Kidney (tissue), 14 donors: ENCODE measurements around the gene ZSWIM8. TPM values are rescaled to one million over a fixed set of nuclear protein-coding genes. Genes with fewer than 3 reads are reported as not detected.
"Not testable (repeated sequence)": the region's sequence is repeated elsewhere in the genome, so short reads cannot be mapped to it uniquely, and the experiment has no call there.

Experiments
- DNase-seq, 5 donors: peaks; one replicate each; pipeline ENCODE4 v3.0.0-alpha.2; 2013 to 2020
- FAIRE-seq: peaks from 2 replicates; lab custom pipeline; 2012; peaks lifted over from hg19 to GRCh38; lab: Jason Lieb, UNC
- H3K27ac ChIP-seq, 2 donors: one replicate each; pipeline ENCODE4 v1.7.0; 2013; ENCODE audit warnings: low read depth in 2 of 2, low read length in 2 of 2, inconsistent platforms in 1 of 2
- H3K27me3 ChIP-seq: one replicate; pipeline ENCODE4 v1.7.1; 2013; ENCODE audit warnings: low read length, inconsistent platforms; ENCODE audit not compliant: control insufficient read depth, insufficient read depth
- H3K36me3 ChIP-seq, 3 donors: one replicate each; pipeline versions ENCODE4 v1.7.0 to v1.7.1; 2013; ENCODE audit warnings: low read length in 3 of 3, control low read depth in 1 of 3, inconsistent platforms in 1 of 3; ENCODE audit not compliant: insufficient read depth in 3 of 3, control insufficient read depth in 2 of 3
- H3K4me1 ChIP-seq, 3 donors: one replicate each; pipeline versions ENCODE4 v1.7.0 to v1.7.1; 2013; ENCODE audit warnings: low read length in 3 of 3, inconsistent platforms in 1 of 3, low read depth in 1 of 3; ENCODE audit not compliant: control insufficient read depth in 2 of 3, insufficient read depth in 2 of 3
- H3K4me3 ChIP-seq, 3 donors: one replicate each; pipeline versions ENCODE4 v1.7.0 to v1.8.1; 2013; ENCODE audit warnings: low read length in 3 of 3, control low read depth in 1 of 3, inconsistent platforms in 1 of 3
- H3K9ac ChIP-seq, 3 donors: one replicate each; pipeline versions ENCODE4 v1.7.0 to v1.7.1; 2013; ENCODE audit warnings: low read length in 3 of 3, control low read depth in 1 of 3, inconsistent platforms in 1 of 3
- H3K9me3 ChIP-seq, 3 donors: one replicate each; pipeline versions ENCODE4 v1.7.0 to v1.7.1; 2013; ENCODE audit warnings: low read length in 3 of 3, control low read depth in 1 of 3, inconsistent platforms in 1 of 3; ENCODE audit not compliant: control insufficient read depth in 2 of 3, insufficient read depth in 1 of 3
- CTCF ChIP-seq: IDR thresholded peaks from 3 replicates; pipeline ENCODE4 v1.5.1; 2012; ENCODE audit warnings: mild to moderate bottlenecking, moderate library complexity, borderline replicate concordance; ENCODE audit not compliant: insufficient read depth; ENCODE audit errors: extremely low read depth
- intact Hi-C: fragments of 100-400 bp; cut with DNase I; formaldehyde crosslinking; loops from one replicate; pipeline ENCODE4 v1.11.1; 2022
- polyA plus RNA-seq: library from polyadenylated mRNA; stranded (reverse); fragments of 350-450 nt; fragmentation: Illumina TruSeq; extraction: RNeasy Lipid Tissue Mini Kit (QIAGEN cat#74804); gene quantifications from one replicate; pipeline ENCODE4 v1.2.3, GENCODE V29; 2014; ENCODE audit warnings: low read depth, low replicate concordance; ENCODE audit not compliant: insufficient read depth
- total RNA-seq: library from RNA; stranded (reverse); fragmentation: NEBNext Ultra II Directional; extraction: Animal tissue kit (Norgen Biotek cat#: 25700); gene quantifications from one replicate; pipeline ENCODE4 v1.2.1, GENCODE V29; 2021
- donor health status: control.
- donor health status: control.
- donor health status: control.
- donor health status: control.
- donor health status: control.
- donor health status: DM: yes; HTN: yes; CAD: no.
- donor health status: Normal renal cell carcinoma (clear cell type).

Gene ZSWIM8
- total and polyA plus RNA-seq, 2 donors from 2014 or later, result 91.8 to 96.7 TPM

GRCh38 chr10:73786512-73786885 lies 1.1 kb downstream of the ZSWIM8 start:
- DNase-seq (no peak), FAIRE-seq (no peak)
- Histone ChIP-seq H3K9ac (peak overlapping the region; percentile 66 to 91 (median 88)), H3K36me3 (peaks cover 3 to 24% (median 22%) of the 10 kb centered on the region in 3 donors), H3K27me3 (no peaks in the 10 kb centered on the region), H3K27ac (peak overlapping the region in 1 of 2 donors; percentile 93), H3K9me3 (no peaks in the 10 kb centered on the region), H3K4me3 (peak overlapping the region; percentile 62 to 80 (median 74)), H3K4me1 (peaks cover 0 to 15% (median 4%) of the 10 kb centered on the region in 3 donors)
- intact Hi-C loops, result no loop called here
- no peak for TF ChIP-seq CTCF

- H3K9me3 ChIP-seq, H3K27me3 ChIP-seq, H3K9ac ChIP-seq, FAIRE-seq, intact Hi-C loops, H3K27ac ChIP-seq: not testable (repeated sequence)
- Histone ChIP-seq H3K4me1 (peaks cover 0 to 15% (median 5%) of the 10 kb centered on the region in 3 donors), H3K36me3 (peaks cover 4 to 31% (median 27%) of the 10 kb centered on the region in 3 donors), H3K4me3 (peak overlapping the region in 1 of 3 donors; percentile 80)
- DNase-seq, result peak in 1 of 5 donors; percentile 49
Measured at GRCh38 chr10:73787031-73787800, 1.8 kb downstream of the ZSWIM8 start.

GRCh38 chr10:73788864-73789658 lies 3.7 kb downstream of the ZSWIM8 start:
- DNase-seq (peak in 1 of 5 donors; percentile 65), FAIRE-seq (no peak)
- no peaks in the 10 kb centered on the region for H3K9me3 ChIP-seq
- no peaks in the 10 kb centered on the region for H3K27me3 ChIP-seq
- H3K4me3 ChIP-seq, result no peak overlapping the region
- no peak overlapping the region for H3K27ac ChIP-seq
- TF ChIP-seq CTCF, result no peak
- peaks cover 0 to 14% (median 13%) of the 10 kb centered on the region in 3 donors for H3K4me1 ChIP-seq
- peaks cover 5 to 49% (median 39%) of the 10 kb centered on the region in 3 donors for H3K36me3 ChIP-seq
- intact Hi-C loops, result no loop called here
- H3K9ac ChIP-seq, result no peak overlapping the region

GRCh38 chr10:73789659-73790055 lies 4.3 kb downstream of the ZSWIM8 start:
- Histone ChIP-seq H3K27ac (no peak overlapping the region), H3K9me3 (no peaks in the 10 kb centered on the region), H3K36me3 (peaks cover 9 to 55% (median 45%) of the 10 kb centered on the region in 3 donors), H3K4me1 (peaks cover 0 to 14% (median 13%) of the 10 kb centered on the region in 3 donors), H3K4me3 (no peak overlapping the region), H3K27me3 (no peaks in the 10 kb centered on the region), H3K9ac (no peak overlapping the region)
- no peak for TF ChIP-seq CTCF
- intact Hi-C loops, result no loop called here
- DNase-seq (peak in 1 of 5 donors; percentile 52), FAIRE-seq (no peak)
